Hematopoietic multipotent progenitor cell treated with erythropoietin and hydrocortisone succinate and interleukin-3 and kit ligand, for 6 days (in vitro differentiated cells): ENCODE data around the gene ABCB9.
"Not testable (repeated sequence)": the region's sequence is repeated elsewhere in the genome, so short reads cannot be mapped to it uniquely, and the experiment has no call there.

ENCODE experiments used
- DNase-seq: peaks from one replicate; pipeline ENCODE4 v3.0.0-alpha.2; 2015

Gene ABCB9

DNA sequence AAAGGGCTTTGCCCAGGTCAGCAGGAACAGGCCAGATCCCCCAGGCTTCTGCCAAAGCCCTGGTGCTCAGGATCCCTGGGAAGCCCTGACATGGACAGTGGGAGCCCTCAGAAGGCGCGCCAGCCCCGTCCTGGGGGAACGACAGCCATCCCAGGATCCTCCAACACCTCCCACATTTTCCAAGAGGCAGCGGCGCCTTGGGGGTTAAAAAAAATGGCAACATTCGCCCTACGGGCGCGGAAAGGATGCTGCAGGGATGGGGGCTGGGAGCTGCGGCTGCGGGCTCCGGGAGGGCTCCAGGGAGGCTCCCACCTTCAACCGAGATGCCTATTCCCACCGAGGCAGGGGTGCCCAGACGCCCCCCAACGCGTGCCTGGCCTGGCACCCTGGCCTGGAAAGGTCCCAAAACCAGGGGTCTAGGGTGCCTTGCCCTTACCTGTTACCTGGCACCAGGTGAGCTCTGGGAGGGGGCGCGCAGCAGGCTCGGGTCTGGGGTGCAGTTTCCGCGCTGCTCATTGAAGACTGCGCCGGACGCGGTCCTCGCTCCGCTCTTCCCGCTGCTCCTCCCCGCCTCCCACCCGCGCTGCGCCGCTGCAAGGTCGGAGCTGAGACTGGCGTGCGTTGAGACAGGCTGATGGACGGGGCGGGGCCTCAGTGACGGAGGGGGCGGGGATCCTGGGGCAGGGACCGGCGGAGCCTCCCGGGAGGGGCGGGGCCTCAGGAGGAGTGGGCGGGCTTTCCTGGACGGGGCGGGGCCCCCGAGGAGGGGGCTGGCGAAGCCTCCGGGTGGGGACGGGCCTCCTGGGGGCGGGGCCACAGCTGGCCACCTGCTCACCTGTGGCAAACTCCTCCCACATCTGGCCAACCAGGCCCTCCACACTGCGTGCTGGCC is at the start of gene ABCB9:
ABCB9 (minus strand) TSS at position 613 of the 892 bp plus-strand sequence. CDS start 6,228 bp downstream, outside the sequence.
- peak; percentile 96 for DNase-seq

DNA sequence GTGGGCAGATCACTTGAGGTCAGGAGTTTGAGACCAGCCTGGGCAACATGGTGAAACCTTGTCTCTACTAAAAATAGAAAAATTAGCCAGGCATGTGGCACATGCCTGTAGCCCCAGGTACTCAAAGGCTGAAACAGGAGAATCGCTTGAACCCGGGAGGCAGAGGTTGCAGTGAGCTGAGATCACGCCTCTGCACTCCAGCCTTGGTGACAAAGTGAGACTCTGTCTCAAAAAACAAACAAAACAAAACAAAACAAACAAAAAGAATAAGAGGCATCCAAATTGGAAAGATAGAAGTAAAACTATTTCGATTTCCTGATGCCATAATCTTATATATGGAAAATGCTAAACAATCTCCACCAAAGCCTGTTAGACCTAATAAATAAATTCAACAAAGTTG is 48.2 kb upstream of the ABCB9 start:
- DNase-seq, result not testable (repeated sequence)

DNA sequence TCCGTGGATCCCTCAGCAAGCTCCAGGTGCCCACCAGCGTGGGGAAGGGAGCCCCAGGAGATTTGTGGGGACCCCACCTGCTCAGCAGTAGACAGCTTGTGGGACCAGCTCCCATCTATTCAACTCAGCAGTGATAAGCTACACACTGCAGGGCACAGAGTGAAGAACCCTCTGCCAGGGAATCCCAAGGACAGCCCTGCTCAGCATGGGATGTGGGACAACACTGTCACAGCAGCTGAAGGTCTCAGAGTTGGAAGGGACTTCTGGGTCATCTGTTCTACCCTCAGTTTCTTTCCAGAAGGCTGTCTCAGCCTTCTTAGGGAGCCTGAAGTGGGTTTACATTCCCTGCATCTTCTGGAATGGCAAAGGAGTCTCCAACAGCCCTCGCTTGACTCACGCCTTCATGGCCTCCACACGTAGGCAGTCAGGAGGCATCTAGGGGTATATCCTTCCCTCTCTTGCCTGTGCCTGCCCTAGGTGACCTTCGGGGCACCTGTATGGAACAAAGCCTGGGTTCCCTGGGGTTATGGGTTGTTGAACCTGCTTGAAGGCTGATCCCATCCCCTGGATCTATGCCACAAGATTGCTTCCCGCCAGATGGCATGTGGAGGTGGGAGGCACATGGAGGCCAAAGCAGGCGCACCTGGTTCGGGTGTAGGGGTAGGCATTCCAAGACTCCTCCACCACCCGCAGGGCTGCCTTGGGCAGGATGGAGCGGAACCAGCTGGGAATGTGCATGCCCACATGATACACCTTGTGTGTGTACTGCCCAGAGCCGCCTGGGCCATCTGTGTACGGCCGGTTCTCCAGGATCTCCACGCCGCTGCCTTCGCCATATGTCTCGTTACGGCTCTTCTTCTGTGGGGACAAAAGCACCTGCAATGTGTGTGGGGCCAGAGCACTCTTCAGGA is 47.2 kb upstream of the ABCB9 start:
- no peak for DNase-seq

DNA sequence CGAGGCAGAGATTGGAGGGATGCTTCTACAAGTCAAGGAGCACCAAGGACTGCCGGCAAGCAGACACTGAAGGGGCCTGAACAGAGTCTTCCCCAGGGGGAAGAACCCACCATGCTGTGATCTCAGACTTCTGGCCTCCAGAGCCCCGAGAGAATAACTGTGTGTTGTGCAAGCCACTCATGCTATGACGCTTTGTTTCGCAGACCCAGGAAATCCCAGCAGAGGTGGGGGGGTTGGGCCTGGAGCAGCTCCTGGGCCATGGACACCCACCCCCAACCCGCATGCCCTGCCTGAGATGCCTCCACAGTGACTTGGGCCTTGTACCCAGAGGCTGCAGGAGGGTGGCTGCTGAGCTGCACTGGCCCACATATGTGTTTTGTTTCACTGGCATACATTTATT is 45.4 kb upstream of the ABCB9 start:
- DNase-seq, result no peak

DNA sequence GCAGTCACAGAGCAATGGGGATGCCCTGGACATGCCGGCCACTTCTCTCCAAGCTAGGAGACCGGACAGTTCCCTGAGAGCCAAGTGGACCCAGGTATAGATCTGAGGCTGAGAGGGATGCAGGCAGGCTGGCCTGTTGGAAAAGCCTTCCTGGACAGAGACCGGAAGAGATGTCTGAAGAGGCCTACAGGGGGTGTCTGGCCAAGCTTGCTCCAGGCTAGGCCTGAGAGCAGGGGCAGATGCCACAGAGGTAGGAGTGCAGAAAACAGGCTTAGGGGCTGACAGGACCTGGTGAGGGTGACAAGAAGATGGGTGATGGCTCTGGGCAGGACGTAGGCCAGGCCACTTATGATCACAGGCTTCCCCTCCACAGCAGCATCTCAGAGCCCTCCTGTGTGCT is 44.4 kb upstream of the ABCB9 start:
- no peak for DNase-seq

GRCh38 chr12:123010110-123010509 is 43.8 kb upstream of the ABCB9 start:
- DNase-seq, result no peak

DNA sequence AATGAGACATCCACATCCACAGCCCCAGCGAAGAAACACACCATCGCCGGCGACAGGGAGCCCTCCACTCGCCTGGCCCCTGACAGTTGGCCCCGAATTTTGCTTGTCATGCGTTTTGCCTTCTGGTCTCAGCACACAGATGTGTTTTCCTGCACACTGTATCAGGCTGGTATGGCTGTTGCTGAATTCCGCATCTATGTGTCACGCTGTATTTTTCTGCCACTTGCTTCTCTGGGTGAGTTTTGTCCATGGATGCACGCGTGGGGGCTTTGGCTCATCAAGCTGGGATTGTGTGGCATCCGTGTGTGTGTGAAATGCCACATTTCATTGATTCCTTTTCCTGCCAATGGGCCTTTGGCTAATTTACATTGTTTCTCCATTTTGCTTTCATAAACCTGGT is 40.7 kb upstream of the ABCB9 start:
- no peak for DNase-seq

DNA sequence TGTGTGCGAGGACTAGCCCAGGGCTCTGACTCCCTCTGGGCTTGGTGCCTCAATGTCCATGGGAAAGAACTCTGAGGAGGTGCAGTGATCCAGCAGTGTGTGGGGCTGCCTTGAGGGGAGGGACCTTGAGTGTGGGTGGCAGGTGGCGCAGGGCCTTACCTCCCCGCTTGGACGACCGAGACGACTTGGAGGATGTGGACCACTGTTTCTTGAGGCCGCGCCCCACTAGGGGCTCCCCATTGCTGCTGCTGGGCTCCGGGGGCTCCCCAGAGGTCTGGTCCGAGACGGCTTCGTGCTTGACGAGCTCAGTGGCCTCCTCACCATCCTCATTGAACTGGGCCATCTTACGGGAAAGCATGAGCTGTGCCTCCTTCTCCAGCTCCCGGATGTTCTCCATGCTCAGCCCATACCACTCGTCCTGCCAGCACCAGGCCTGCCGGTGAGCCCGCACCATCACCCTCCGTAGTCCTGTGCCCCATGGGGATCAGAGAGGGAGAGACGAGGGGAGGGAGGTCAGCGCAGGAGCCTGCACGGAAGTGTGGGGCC is 38.9 kb upstream of the ABCB9 start:
- no peak for DNase-seq

DNA sequence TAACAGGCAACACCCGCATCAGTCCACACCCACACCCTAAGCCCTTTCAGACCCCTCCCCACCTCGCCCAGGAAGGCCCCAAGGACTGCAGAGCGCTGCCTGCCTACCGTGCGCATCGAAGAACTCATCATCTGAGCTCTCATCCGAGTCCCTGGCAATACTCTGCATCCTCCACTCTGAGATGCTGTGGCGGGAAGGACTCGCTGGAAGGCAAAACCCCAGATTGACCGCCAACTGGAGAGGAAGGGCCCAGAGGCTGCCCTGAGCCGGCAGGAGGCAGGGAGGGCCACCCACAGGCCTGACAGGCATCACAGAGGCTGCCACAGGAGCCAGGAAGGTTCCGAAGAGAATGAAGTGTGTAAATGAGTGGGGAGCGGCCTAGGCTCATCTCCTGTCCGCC is 38.0 kb upstream of the ABCB9 start:
- DNase-seq, result no peak

- no peak for DNase-seq
These were observed 37.0 kb upstream of the ABCB9 start for GRCh38 chr12:123003257-123003656.

GRCh38 chr12:123001464-123001863 is 35.2 kb upstream of the ABCB9 start:
- DNase-seq, result no peak

GRCh38 chr12:123000578-123000977 is 34.3 kb upstream of the ABCB9 start:
- no peak for DNase-seq

DNA sequence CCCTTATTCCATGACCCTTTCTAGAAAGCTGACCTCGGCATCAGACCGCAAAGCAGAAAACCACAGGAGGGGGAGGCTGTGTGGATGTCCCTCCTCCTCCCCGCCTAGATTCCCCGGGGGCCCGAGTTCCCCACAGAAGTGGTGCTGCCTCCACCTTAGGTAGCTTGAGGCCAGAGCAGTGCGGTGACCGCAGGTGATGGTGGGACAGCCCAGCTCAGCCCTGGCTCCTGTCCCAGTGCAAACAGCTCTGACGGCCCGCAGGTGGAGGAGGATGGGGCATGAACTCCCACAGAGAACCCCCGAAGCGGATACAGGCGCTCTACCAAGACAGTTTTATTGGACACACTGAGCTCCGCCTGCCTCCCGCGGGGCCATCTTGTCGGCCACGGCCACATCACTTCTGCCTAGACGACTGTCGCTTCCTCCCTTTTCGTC is 33.7 kb upstream of the ABCB9 start:
- DNase-seq, result peak; percentile 38

GRCh38 chr12:122999196-122999946 is 33.1 kb upstream of the ABCB9 start:
- DNase-seq, result no peak

DNA sequence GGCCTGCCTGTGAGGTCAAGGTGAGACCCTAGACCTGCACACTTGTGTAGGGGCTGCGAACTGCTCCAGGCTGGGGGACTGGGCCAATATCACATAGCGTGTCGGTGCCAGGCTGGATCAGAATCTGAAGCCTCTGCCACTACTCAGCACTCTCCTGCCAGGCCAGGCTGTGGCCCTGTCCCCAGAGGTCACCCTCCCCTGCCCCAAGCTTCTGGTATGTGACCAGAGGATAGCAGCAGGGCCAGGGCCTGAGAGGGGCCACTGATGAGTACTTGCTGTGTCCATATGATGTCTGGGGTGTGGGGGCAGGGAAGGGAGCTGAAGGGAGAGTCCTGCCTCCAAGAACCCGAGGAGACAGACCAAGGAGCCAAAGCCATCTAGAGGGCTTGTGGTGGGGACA is 32.1 kb upstream of the ABCB9 start:
- no peak for DNase-seq

GRCh38 chr12:122997343-122998250 is 31.3 kb upstream of the ABCB9 start:
- DNase-seq, result no peak

- no peak for DNase-seq
These were observed 30.5 kb upstream of the ABCB9 start for GRCh38 chr12:122996621-122997342.

DNA sequence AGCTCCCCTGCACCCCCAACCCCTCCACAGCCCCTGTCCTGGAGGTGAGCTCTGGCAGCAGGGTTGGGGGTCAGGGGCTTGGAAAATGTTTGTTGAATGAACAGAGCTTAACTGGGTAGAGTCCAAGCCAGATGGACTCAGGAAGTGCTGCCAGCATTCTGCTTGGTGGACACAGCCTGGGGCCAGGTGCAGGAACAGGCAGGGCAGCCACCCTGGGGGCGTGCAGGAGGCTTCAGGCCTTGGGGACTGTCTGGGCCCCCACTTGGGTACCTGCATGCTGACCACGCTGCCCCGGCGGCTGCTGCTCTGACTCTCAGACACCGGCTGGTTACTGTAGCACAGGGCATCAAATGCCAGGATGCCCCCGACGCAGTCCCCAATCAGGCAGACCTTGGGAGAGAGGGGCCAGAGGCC is 29.9 kb upstream of the ABCB9 start:
- no peak for DNase-seq

GRCh38 chr12:122995503-122996187 is 29.4 kb upstream of the ABCB9 start:
- no peak for DNase-seq
